GM19240 (cell line): Measurements from ENCODE around the gene SLC22A6.
"Not testable (repeated sequence)": the region's sequence is repeated elsewhere in the genome, so short reads cannot be mapped to it uniquely, and the experiment has no call there.

Experiments used
- DNase-seq: peaks from one replicate; pipeline ENCODE4 v3.0.0; 2011; ENCODE audit warnings: low spot score; ENCODE audit not compliant: insufficient read length

Gene SLC22A6

GRCh38 chr11:62988276-62988675 lies 3.5 kb upstream of the SLC22A6 start:
- no peak for DNase-seq

- DNase-seq = no peak
Observed at GRCh38 chr11:62985041-62985750, 429 bp upstream of the SLC22A6 start.

GRCh38 chr11:62983536-62984199 lies 1.1 kb downstream of the SLC22A6 start:
- DNase-seq = no peak

GRCh38 chr11:62981743-62982142 lies 3.0 kb downstream of the SLC22A6 start:
- no peak for DNase-seq

GRCh38 chr11:62980133-62980760 lies 4.5 kb downstream of the SLC22A6 start:
- DNase-seq = no peak

GRCh38 chr11:62976109-62976508 lies 8.7 kb downstream of the SLC22A6 start:
- DNase-seq = no peak

DNA sequence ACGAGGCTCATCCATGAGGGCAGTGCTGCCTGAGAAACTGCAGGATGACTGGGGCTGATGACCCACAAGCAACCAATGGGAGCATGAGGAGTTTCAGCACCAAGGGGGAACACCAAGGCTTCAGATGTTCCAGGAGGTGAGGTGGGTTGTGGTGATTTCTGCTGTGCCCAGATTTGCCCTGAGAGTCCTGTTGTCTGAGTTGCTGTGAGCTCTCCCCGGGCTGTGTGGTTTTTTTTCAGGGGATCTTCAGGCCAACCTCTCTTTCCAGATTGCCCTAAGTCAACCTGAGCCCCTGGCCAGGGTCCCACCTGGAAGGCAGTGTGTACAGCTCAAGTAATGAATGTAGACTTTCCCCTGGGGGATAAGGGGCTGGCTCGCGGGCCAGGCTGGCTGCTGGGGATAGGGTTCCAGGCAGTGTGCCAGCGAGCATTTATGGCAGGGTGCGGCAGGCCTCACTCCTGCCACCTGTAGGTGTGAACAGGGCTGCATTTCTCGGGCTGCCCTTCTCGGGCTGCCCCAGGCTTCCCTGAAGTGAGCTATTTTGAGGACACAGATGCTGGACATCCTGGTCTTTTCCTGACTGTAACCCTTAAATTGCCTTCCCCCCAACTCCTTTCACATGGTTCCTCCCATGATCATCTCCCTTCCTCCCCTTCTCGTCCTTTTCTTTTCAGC lies 9.8 kb downstream of the SLC22A6 start:
- no peak for DNase-seq

GRCh38 chr11:62965574-62965973 lies 19.2 kb downstream of the SLC22A6 start:
- no peak for DNase-seq

- DNase-seq = no peak
Observed at GRCh38 chr11:62962391-62962790, 22.4 kb downstream of the SLC22A6 start.

DNA sequence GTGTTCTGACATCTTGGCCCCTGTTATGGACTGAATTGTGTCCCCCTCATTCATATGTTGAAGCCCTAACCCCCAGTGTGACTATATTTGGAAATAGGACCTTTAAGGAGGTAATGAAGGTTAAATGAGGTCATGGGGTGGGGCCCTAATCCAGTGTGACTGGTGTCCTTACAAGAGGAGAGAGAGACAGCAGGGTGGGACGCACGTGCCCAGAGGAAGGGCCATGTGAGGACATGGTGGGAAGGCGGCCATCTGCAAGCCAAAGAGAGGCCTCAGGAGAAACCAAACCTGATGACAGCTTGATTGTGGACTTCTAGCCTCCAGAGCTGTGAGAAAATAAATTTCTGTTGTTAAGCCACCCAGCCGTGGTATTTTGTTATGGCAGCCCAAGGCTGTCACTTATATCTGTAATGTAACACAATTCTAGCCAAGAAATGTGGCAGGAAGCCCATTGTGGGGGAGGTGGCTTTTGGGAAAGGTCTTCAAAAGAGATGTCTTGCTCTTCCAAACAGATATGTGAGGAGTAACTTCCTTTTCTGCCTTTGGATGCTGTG lies 23.7 kb downstream of the SLC22A6 start:
- no peak for DNase-seq

- DNase-seq = no peak
Observed at GRCh38 chr11:62959422-62959980, 25.3 kb downstream of the SLC22A6 start.

DNA sequence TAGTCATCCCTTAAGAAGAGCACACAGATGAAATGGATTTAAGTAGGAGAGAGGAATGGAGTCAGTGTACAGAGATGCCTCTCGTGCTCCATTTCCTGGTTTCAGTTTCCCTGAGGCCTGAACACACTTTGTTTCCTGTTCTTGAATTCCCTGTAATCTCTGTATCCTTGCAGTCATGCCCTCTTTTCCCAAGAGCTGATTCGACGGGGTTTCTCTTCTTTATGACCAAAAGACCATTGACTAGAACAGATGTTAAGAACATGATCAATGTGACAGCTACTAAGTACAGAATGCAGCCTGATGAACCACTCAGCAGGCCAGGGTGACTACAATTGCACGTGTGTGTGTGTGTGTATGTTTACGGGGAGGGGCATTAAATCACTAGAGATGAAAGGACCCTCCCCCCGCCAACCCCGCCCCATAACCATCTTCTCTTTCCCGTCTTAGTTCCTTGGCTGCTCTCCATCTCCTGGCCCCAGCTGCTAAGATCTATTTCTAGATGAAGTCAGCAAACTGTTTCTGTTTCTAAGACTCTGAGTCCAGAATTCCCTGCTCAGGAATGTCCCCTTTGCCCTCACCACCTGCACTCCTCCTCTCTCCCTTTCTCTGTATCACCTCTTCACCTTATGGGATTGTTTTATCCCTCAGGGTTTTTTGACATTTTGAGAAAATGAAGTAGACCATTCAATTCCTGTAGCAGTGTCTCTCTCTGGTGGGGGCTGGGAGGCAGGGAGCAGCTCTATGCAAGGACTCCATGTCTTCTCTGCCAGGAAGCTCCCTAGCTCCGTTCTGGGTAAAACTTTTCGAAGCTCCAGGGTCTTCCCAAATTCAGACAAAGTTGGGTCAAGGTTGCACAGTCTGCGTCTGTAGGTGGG lies 26.0 kb downstream of the SLC22A6 start:
- no peak for DNase-seq

DNA sequence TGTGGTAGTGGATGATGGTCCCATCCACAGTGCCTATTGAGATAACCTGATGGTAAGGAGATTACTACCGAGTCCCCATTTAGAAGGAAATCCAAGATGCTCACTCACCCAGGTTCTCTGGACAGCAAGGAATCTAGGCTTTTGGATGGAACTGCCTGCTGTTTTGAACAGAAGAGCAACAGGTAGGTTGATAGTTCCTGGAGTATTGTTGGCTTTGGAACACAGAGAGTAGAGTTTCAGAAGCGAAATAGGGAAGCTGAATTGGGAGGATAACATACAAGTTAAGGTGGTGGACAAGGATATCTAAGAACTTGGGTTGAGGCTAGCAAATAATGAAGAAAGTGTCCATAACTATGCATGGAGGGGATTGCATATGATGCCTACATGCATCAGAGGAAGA lies 27.6 kb downstream of the SLC22A6 start:
- DNase-seq = no peak

- DNase-seq = no peak
Observed at GRCh38 chr11:62954478-62954877, 30.3 kb downstream of the SLC22A6 start.

DNA sequence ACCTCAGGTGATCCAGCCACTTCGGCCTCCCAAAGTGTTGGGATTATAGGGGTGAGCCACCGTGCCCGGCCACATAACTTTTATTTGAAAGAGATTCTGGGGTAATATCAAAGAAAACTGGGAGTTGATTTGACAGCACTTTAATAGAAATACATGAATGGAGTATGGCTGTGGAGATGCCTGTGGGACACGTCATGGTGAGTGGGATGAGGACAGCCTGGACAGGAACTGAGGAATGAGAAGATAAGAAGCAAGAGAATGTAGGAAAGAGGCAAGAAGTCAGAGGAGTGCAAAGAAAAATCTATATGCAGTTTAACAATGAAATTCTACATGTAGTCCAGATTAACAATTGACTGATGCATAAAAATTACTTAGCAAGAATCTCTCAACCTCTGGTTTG lies 31.0 kb downstream of the SLC22A6 start:
- DNase-seq = no peak

- DNase-seq = no peak
Observed at GRCh38 chr11:62948765-62949320, 35.9 kb downstream of the SLC22A6 start.

DNA sequence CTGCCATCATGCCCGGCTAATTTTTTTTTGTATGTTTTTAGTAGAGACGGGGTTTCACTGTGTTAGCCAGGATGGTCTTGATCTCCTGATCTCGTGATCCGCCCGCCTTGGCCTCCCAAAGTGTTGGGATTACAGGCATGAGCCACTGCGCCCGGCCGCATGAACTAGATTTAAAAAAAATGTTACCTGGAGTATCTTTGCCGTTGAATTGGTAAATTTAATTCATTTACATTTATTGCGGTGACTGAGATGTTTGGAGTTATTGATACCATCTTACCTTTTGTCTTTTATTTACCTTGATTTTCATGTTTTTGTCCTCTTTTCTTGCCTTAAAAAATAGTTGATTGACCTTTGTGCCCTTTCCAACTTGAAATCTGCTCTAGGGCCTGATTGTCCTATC lies 39.2 kb downstream of the SLC22A6 start:
- not testable (repeated sequence) for DNase-seq

- not testable (repeated sequence) for DNase-seq
Observed at GRCh38 chr11:62937528-62937927, 47.2 kb downstream of the SLC22A6 start.

- DNase-seq = no peak
Observed at GRCh38 chr11:62934496-62934785, 50.3 kb downstream of the SLC22A6 start.

DNA sequence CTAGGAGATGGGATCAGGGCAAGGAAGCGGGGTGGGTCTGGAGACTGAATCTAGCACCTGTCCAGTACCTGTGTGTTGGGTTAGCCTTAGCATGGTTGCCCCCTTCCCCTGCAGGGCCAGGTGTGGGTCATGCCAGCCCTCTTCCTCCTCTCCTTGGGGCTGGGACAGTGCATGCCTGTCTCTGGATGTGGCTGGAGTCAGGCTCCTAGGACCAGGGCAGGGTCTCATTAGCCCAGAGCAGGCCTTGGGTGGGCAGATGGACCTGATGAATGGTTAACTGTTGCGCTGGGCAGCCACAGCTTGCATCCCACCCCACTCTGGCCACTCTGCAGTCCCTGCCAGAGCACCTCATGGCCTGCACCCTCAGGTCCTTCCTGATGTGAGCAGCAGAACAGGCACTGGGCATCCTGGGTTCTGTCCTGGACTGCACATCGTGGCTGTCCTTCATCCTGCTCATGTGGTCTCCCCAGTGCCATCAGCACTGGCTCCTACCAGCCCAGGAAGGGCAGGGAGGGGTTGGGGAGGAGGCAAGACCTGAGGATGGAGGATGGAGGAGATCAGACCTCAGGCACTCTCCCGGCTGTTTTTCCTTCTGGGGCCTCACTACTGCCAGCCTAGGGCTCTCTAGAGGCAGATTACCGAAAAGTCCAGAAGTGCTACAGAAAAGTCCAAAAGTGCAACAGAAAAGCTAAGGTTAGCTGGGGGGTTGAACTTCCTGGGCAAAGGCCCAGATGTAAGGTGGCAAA lies 50.8 kb downstream of the SLC22A6 start:
- DNase-seq = no peak
